ENCODE measurements around the gene CDC5L. TPM values are rescaled to one million over a fixed set of nuclear protein-coding genes. Genes with fewer than 3 reads are reported as not detected.

Gene CDC5L
- polyA plus RNA-seq, 1 donor from 2014 or later = 16.0 TPM

DNA sequence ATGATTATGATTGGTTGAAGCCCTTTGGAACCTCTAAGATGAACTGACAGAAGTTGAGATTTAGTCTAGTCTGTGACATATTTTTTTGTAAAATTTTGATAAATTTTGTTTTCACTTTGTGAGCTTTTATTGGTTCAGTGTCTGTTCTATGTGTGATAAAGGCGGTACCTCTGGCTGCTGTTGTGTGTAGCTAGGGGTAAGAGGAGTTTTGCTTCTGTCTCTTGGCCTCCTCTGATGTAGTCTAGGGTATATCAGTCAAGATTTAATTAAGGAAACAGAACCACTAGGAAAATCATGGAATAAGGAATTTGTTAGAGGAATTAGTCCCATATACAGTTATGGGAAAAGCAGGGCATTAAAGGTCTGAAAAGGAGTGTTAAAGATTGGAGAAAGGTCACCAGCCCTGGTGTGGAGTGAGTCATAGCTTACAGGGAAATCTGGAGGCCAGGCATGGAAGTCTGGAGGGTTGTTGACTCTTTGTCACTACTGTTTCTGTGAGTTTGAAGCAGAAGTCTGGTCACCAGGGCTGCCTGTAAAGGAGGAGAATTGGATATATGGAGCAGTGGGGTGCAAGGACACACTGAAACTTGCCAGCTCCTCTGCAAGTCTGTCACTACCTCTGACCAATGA is 28.5 kb downstream of the CDC5L start:
- peaks cover 11% of the 10 kb centered on the region for H3K36me3 Mint-ChIP-seq
- H3K27me3 Mint-ChIP-seq = no peaks in the 10 kb centered on the region
- H3K27ac Mint-ChIP-seq = peak overlapping the region in 1 of 3 donors; percentile 15
- H3K4me1 Mint-ChIP-seq = peaks cover 14 to 31% (median 18%) of the 10 kb centered on the region in 3 donors
- no peaks in the 10 kb centered on the region for H3K9me3 Mint-ChIP-seq
- H3K4me3 Mint-ChIP-seq = peak overlapping the region in 2 of 4 donors; percentile 10 to 69

DNA sequence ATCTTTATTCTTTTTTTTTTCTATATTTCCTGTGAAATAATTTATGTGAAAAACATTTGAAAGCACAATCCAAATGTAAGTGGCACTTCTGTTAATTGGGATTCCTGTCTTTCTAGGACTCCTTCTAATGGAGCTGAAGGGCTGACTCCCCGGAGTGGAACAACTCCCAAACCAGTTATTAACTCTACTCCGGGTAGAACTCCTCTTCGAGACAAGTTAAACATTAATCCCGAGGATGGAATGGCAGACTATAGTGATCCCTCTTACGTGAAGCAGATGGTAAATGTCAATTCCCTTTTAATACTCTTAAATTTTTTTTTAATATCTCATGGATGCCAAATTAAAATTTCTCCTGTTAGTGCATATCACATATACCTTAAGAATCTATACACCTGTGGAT is 35.0 kb downstream of the CDC5L start:
- H3K36me3 Mint-ChIP-seq = peaks cover 5% of the 10 kb centered on the region
- no peak overlapping the region for H3K4me3 Mint-ChIP-seq
- no peak overlapping the region for H3K27ac Mint-ChIP-seq
- H3K9me3 Mint-ChIP-seq = no peaks in the 10 kb centered on the region
- H3K27me3 Mint-ChIP-seq = no peaks in the 10 kb centered on the region
- peaks cover 0 to 3% (median 0%) of the 10 kb centered on the region in 3 donors for H3K4me1 Mint-ChIP-seq

DNA sequence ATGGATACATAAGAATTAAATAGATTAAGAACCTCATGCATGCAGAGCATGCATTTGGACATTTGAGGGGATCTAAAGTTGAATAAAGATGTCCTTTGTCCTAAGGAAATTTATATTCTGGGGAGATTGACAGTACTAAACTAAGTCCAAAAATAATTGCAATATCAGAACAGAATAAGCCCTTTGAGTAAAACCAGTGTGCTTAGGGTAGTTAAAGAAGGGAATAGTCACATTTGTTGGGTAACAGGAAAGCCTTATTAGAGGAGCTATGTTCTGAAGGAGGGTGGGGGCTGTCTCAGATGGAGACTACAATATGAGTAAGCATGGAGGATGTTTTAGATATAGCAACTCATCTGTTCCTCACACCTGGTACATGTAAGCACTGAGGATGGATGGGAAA is 35.8 kb downstream of the CDC5L start:
- peaks cover 4% of the 10 kb centered on the region for H3K36me3 Mint-ChIP-seq
- no peak overlapping the region for H3K27ac Mint-ChIP-seq
- no peaks in the 10 kb centered on the region for H3K27me3 Mint-ChIP-seq
- H3K4me1 Mint-ChIP-seq = peaks cover 0 to 3% (median 0%) of the 10 kb centered on the region in 3 donors
- H3K4me3 Mint-ChIP-seq = no peak overlapping the region
- H3K9me3 Mint-ChIP-seq = no peaks in the 10 kb centered on the region

DNA sequence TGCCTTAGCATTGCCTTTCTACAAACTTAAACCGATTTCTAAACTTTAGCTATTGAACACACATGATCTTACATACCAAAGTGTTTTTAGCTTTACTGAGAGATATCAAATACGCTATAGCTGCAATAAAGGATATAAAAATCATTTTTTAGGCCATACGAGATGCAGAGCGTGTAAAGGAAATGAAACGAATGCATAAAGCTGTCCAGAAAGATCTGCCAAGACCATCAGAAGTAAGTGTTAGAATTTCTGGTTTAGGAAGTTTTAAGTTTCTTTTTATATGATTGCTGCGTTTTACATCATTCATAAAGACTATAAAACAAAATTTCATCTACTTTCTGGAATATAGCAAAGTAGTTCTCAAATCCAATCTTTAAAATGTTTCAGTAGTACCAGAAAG is 38.4 kb downstream of the CDC5L start:
- Mint-ChIP-seq H3K36me3 (peaks cover 4% of the 10 kb centered on the region), H3K9me3 (no peaks in the 10 kb centered on the region)

DNA sequence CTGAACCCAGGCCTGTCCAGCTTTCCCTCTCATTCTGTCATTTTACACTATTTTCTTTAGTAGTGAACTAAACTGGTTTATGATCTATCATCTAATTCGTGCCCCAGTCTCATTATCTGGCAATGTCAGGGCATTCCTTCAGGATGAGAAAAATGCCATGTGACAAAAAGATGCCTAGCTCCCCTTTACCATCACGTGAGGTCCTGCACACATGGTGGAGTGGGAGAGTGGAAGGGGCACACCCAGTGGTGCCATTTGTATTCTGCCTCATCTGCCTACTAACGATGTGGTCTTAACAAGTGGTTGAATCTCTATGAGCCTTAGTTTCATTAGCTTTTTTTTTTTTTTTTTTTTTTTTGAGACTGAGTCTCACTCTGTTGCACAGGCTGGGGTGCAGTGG is 41.2 kb downstream of the CDC5L start:
- H3K4me3 Mint-ChIP-seq = no peak overlapping the region
- no peaks in the 10 kb centered on the region for H3K9me3 Mint-ChIP-seq
- H3K27ac Mint-ChIP-seq = no peak overlapping the region
- peaks cover 2 to 3% (median 2%) of the 10 kb centered on the region in 3 donors for H3K4me1 Mint-ChIP-seq
- peaks cover 4% of the 10 kb centered on the region for H3K36me3 Mint-ChIP-seq
- H3K27me3 Mint-ChIP-seq = no peaks in the 10 kb centered on the region

More for the DNA sequence above, 38.4 kb downstream of the CDC5L start:
- Mint-ChIP-seq H3K4me3 (no peak overlapping the region), H3K4me1 (peaks cover 0 to 1% (median 0%) of the 10 kb centered on the region in 3 donors), H3K27me3 (no peaks in the 10 kb centered on the region), H3K27ac (no peak overlapping the region)

DNA sequence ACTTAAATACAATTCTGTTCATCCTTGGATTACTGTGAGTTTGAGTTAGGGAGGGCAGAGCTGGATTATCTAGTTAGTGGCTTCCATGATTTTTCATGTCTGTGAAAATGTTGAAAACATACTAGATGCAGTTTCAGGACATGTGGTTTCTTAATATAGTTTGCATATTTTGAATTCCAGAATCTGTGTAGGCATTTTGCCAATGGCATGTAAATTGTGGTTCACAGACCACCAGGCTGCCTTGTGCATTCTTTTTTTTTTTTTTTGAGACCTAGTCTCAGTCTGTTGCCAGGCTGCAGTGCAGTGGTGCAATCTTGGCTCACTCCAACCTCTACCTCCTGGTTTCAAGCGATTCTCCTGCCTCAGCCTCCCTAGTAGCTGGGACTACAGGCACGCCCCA is 42.8 kb downstream of the CDC5L start:
- H3K4me3 Mint-ChIP-seq = no peak overlapping the region
- no peaks in the 10 kb centered on the region for H3K9me3 Mint-ChIP-seq
- H3K27me3 Mint-ChIP-seq = no peaks in the 10 kb centered on the region
- peaks cover under 1% of the 10 kb centered on the region for H3K36me3 Mint-ChIP-seq
- H3K4me1 Mint-ChIP-seq = peaks cover 2 to 3% (median 2%) of the 10 kb centered on the region in 3 donors
- no peak overlapping the region for H3K27ac Mint-ChIP-seq

DNA sequence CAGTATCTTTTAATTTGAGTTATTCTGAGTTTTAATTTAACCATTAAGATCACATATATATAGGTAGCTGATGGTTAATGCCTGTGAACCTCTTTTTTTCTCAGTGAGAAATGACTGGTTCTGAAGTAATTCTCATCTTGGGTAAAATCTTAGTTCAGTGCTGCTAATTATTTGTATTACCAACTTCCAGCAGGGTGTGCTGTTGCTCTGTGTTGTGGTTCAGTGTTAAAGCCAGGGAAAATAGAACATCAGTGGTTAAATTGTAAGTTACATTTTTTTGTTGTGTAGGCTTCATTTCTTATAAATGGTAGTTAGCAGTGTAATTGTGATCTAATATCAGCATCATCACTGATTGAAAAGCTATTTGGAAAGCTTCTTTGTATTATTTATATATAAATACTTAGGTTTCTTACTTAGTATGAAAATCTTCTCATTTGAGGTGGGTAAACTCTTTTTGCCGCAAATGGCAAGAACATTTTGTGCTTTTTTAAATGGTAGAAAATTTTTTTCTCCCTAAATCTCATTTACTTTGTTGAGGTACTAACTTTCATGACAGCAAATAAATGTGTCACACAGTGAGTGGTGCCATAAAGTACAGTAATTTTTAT is 43.7 kb downstream of the CDC5L start:
- Mint-ChIP-seq H3K27ac (no peak overlapping the region), H3K36me3 (no peaks in the 10 kb centered on the region), H3K4me1 (peaks cover 2 to 3% (median 2%) of the 10 kb centered on the region in 3 donors), H3K27me3 (no peaks in the 10 kb centered on the region), H3K9me3 (no peaks in the 10 kb centered on the region), H3K4me3 (no peak overlapping the region)

DNA sequence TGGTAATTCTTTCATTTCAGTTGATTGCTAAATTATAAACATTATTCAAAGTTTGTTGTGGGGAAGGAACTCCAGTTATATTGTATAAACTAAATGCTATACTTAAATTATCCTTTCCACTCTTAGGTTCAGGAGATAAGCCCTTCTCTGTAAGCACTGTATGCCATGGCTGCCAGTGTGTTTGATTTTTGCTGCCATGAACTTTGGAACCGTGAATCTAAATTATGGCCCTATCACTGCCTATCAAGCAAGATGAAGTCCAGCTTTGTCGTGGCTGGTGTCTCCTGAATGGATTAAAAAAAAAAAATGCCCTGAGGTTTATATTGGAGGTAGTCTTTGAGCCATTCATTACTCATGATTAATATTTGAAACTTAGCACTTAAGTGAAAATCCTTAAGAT is 44.7 kb downstream of the CDC5L start:
- H3K4me3 Mint-ChIP-seq = no peak overlapping the region
- H3K9me3 Mint-ChIP-seq = no peaks in the 10 kb centered on the region
- peaks cover 2 to 5% (median 3%) of the 10 kb centered on the region in 3 donors for H3K4me1 Mint-ChIP-seq
- no peak overlapping the region for H3K27ac Mint-ChIP-seq
- no peaks in the 10 kb centered on the region for H3K36me3 Mint-ChIP-seq
- no peaks in the 10 kb centered on the region for H3K27me3 Mint-ChIP-seq

DNA sequence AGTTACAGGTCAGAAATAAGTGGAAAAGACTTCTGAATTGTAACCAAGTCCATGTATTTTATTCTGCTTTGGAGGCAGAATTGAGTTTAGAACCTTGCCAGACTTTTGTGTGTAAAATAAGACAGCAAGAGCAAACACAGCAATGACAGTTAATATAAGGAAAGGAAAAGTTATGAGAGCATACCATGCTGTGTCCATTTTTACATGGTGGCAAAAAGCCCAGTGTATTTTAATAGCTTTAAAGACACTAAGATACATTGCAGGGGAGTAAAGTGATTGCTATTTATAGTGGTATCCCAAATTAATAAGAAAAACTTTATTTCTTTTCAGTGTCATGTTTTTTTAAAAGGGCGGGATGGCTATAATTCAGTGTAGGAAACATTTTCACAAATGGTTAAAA is 45.2 kb downstream of the CDC5L start:
- Mint-ChIP-seq H3K27me3 (no peaks in the 10 kb centered on the region), H3K9me3 (no peaks in the 10 kb centered on the region), H3K36me3 (no peaks in the 10 kb centered on the region), H3K4me3 (no peak overlapping the region), H3K4me1 (peaks cover 2 to 5% (median 3%) of the 10 kb centered on the region in 3 donors), H3K27ac (no peak overlapping the region)

DNA sequence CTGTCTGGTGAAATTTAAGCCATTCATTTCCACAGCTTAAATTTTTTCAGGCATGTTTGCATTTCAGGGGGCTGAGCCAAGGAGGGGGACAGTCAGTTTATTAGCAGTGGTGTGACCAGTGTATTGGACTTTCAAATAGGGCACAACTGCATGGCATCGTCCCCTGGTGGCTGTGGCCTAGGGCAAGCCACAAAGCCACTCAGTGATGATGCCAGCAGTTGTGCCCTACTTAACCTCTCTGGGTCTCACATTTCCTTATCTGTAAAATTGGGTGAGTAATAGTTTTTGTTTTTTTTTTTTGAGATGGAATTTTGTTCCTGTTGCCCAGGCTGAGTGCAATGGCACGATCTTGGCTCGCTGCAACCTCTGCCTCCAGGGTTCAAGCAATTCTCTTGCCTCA is 48.0 kb downstream of the CDC5L start:
- H3K36me3 Mint-ChIP-seq = peaks cover 9% of the 10 kb centered on the region
- no peak overlapping the region for H3K27ac Mint-ChIP-seq
- no peaks in the 10 kb centered on the region for H3K27me3 Mint-ChIP-seq
- H3K4me3 Mint-ChIP-seq = no peak overlapping the region
- no peaks in the 10 kb centered on the region for H3K9me3 Mint-ChIP-seq
- H3K4me1 Mint-ChIP-seq = peaks cover 2 to 6% (median 3%) of the 10 kb centered on the region in 3 donors

DNA sequence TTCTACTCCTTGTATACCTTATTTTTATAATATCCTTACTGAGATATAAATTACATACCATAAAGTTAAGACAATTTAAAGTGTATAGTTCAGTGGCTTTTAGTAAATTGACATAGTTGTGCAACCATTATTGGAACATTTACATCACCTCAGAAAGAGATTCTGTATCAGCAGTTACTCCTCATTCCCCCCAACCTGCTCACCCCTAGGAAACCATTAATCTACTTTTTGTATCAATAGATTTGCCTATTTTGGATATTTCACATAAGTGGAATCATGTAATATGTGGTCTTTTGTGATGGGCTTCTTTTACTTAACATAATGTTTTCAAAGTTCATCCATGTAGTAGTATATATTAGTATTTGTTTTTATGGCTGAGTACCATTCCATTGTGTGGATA is 51.3 kb downstream of the CDC5L start:
- Mint-ChIP-seq H3K9me3 (peaks cover 4 to 12% (median 6%) of the 10 kb centered on the region in 3 donors), H3K4me3 (no peak overlapping the region), H3K27me3 (no peaks in the 10 kb centered on the region), H3K27ac (no peak overlapping the region), H3K4me1 (peaks cover 0 to 4% (median 4%) of the 10 kb centered on the region in 3 donors), H3K36me3 (peaks cover 31% of the 10 kb centered on the region)

DNA sequence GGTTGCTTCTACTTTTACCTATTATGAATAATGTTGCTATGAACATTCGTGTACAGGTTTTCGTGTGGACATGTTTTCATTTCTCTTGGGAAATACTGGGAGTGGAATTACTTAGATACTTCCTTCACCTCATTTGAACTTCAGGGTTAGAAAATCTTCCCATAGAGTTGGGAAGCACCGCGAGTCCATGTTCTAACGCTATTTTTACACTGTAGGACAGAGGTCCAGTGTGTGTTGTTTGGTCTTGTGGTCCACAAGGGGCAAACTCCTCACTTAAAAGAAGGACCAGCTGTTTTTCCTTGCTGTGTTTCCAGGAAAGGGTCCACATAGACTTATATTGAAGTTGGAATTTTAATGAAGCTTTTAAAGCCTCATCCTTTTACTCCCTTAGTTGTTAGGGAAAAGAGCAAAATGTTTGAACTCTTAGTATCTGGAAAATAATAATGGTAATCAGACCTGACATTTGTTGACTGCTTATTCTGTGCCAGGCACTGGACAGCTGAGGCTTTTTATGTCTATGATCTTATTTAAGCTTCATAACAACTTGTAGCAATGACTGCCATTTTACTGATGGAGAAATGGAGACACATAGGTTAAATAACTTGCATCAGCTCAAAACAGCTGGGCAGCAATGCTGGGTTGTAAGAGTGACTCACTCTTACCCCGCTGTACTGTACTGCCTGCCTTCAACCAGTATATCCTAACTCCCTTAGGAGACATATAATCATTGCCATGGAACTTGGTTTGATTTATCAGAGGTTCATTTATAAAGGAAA is 52.0 kb downstream of the CDC5L start:
- H3K36me3 Mint-ChIP-seq = peaks cover 35% of the 10 kb centered on the region
- no peak overlapping the region for H3K4me3 Mint-ChIP-seq
- H3K9me3 Mint-ChIP-seq = peaks cover 4 to 16% (median 8%) of the 10 kb centered on the region in 3 donors
- H3K4me1 Mint-ChIP-seq = peaks cover 0 to 6% (median 4%) of the 10 kb centered on the region in 3 donors
- no peaks in the 10 kb centered on the region for H3K27me3 Mint-ChIP-seq
- H3K27ac Mint-ChIP-seq = no peak overlapping the region

DNA sequence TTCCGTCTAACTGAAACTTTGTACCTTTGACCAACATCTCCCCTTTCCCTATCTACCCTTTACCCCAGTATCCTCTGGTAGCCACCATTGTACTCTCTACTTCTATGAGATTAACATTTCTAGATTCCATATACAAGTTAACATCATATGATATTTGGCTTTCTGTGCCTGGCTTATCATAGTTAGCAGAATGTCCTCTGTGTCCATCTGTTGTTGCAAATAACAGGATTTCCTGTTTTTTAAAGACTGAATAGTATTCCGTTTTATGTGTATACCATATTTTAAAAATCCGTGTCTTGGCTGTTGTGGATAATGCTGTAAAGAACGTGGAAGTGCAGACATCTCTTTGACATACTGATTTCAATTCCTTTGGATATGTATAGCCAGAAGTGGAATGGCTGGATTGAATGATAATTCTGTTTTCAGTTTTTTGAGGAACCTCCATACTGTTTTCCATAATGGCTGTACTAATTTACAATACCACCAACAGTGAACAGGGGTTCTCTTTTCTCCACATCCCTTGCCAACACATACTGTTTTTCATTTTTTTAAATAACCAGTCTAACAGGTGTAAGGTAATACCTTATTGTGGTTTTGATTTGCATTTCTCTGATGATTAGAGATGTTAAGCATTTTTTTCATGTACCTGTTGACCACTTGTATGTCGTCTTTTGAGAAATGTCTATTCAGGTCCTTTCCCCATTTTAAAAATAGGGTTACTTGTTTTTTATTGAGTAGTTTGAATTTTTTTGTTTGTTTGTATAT is 53.8 kb downstream of the CDC5L start:
- H3K27ac Mint-ChIP-seq = peak overlapping the region in 1 of 3 donors; percentile 80
- no peaks in the 10 kb centered on the region for H3K27me3 Mint-ChIP-seq
- peaks cover 4 to 16% (median 8%) of the 10 kb centered on the region in 3 donors for H3K9me3 Mint-ChIP-seq
- peaks cover 0 to 6% (median 4%) of the 10 kb centered on the region in 3 donors for H3K4me1 Mint-ChIP-seq
- H3K4me3 Mint-ChIP-seq = no peak overlapping the region
- peaks cover 35% of the 10 kb centered on the region for H3K36me3 Mint-ChIP-seq

DNA sequence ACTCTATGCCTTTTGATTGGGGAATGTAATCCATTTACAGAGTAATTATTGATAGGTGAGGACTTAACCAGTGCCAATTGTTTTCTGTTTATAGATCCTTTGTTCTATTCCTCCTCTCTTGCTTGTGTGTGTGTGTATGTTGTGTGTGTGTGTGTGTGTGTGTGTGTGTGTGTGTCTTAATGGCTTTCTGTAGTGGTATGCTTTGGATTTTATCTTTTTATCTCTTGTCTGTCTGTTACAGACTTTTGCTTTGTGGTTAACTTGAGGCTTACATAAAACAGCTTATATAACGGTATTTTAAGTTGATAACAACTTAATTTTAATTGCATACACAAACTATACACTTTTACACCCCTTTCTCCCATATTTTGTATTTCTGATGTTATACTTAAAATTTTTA is 54.7 kb downstream of the CDC5L start:
- Mint-ChIP-seq H3K9me3 (peaks cover 4 to 16% (median 8%) of the 10 kb centered on the region in 3 donors), H3K27ac (no peak overlapping the region), H3K4me3 (no peak overlapping the region), H3K36me3 (peaks cover 35% of the 10 kb centered on the region), H3K4me1 (peaks cover 0 to 6% (median 1%) of the 10 kb centered on the region in 3 donors), H3K27me3 (no peaks in the 10 kb centered on the region)

Measured in IgD-negative memory B cell (primary cell).